ENCODE data around the gene NXPE3. TPM values are rescaled to one million over a fixed set of nuclear protein-coding genes. Genes with fewer than 3 reads are reported as not detected.
A peak's percentile ranks its signal among the peaks of the same experiment; 100 is the strongest.

The NXPE3 gene
- total RNA-seq, 1 donor from 2014 or later = 12.7 TPM

DNA sequence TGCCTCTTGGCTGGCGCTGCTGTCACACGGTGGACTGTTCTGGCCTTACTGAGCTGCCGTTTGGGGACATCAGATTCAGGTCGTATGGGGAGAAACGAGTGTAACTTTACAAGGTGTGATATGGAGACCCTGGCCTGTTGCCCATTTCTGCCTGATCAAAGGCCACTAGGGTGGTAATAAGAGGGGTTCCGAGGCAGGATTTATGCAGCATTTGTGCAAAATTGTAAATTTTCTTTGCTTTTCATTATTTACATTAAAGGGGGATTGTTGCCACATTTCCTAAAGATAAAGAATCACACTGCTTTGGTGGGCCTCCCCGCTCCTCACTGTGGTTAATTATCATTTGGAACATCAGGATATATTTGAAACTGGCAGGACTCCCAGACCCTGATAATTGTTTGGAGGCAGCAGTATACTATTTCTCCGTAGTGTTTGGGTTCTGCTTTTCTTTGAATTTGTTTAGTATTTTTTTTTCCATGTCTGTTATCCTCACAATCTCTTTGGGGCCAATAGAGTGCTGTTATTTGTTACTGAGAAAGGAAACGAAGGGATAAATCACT lies 891 bp downstream of the NXPE3 start:
- Mint-ChIP-seq H3K36me3 (peaks cover 7% of the 10 kb centered on the region), H3K9me3 (no peaks in the 10 kb centered on the region), H3K27ac (peak overlapping the region; percentile 58), H3K4me3 (peak overlapping the region; percentile 81), H3K27me3 (ENCODE audit: low read depth) (no peaks in the 10 kb centered on the region), H3K4me1 (peaks cover 23% of the 10 kb centered on the region)
- TF ChIP-seq, protein P1, sequence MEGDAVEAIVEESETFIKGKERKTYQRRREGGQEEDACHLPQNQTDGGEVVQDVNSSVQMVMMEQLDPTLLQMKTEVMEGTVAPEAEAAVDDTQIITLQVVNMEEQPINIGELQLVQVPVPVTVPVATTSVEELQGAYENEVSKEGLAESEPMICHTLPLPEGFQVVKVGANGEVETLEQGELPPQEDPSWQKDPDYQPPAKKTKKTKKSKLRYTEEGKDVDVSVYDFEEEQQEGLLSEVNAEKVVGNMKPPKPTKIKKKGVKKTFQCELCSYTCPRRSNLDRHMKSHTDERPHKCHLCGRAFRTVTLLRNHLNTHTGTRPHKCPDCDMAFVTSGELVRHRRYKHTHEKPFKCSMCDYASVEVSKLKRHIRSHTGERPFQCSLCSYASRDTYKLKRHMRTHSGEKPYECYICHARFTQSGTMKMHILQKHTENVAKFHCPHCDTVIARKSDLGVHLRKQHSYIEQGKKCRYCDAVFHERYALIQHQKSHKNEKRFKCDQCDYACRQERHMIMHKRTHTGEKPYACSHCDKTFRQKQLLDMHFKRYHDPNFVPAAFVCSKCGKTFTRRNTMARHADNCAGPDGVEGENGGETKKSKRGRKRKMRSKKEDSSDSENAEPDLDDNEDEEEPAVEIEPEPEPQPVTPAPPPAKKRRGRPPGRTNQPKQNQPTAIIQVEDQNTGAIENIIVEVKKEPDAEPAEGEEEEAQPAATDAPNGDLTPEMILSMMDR (IDR thresholded peaks at IDR 0.05; ENCODE audit: unreplicated experiment) = no peak
- DNase-seq (ENCODE audit: low spot score in 2 of 2, unreplicated experiment in 2 of 2) = no peak

DNA sequence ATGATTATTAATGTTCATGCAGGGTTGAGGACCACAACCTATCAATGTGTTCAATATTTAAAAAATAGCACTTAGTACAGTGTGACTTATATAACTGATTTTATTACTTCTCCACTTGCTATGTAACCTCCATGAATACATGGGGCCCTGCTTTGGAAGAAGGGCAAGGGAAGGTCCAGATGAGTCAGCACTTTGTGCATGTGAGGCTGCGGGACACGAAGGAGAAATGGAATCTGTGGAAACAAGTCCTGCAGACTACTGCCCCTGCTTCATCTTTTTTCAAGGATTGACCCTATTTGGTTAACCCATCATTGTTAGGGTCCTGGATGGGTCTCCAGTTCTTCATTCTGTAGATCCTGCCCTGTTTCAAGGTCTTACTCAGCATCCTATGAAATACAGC lies 1.6 kb downstream of the NXPE3 start:
- TF ChIP-seq, protein P1 (IDR thresholded peaks at IDR 0.05; ENCODE audit: unreplicated experiment) = no peak
- peaks cover 12% of the 10 kb centered on the region for H3K36me3 Mint-ChIP-seq
- no peak for DNase-seq (ENCODE audit: low spot score in 2 of 2, unreplicated experiment in 2 of 2)
- H3K9me3 Mint-ChIP-seq = no peaks in the 10 kb centered on the region
- no peak overlapping the region for H3K27ac Mint-ChIP-seq
- peaks cover 23% of the 10 kb centered on the region for H3K4me1 Mint-ChIP-seq
- peak overlapping the region; percentile 81 for H3K4me3 Mint-ChIP-seq
- no peaks in the 10 kb centered on the region for H3K27me3 Mint-ChIP-seq (ENCODE audit: low read depth)

DNA sequence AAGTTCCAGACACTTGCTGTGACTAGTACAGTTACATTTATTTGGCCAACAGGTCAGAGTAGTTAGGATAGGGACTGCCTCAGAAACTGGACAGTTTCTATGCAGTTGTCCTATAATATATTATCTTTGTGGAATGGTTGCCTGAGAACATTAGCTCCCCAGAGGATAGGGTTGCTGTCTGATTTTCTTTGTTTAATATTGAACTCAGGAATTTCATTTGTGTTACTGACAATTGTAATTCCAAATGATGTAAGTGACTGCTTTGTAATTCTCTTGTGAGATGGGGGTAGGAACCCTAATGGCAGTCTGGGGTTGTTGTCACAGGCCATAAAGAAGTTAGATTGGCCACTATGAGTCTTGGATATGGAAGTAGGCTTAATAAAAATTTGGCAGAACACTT lies 2.2 kb downstream of the NXPE3 start:
- no peak for DNase-seq (ENCODE audit: low spot score in 2 of 2, unreplicated experiment in 2 of 2)
- H3K9me3 Mint-ChIP-seq = no peaks in the 10 kb centered on the region
- no peaks in the 10 kb centered on the region for H3K27me3 Mint-ChIP-seq (ENCODE audit: low read depth)
- TF ChIP-seq, protein P1 (IDR thresholded peaks at IDR 0.05; ENCODE audit: unreplicated experiment) = no peak
- peaks cover 23% of the 10 kb centered on the region for H3K4me1 Mint-ChIP-seq
- H3K4me3 Mint-ChIP-seq = no peak overlapping the region
- H3K27ac Mint-ChIP-seq = no peak overlapping the region
- H3K36me3 Mint-ChIP-seq = peaks cover 15% of the 10 kb centered on the region

DNA sequence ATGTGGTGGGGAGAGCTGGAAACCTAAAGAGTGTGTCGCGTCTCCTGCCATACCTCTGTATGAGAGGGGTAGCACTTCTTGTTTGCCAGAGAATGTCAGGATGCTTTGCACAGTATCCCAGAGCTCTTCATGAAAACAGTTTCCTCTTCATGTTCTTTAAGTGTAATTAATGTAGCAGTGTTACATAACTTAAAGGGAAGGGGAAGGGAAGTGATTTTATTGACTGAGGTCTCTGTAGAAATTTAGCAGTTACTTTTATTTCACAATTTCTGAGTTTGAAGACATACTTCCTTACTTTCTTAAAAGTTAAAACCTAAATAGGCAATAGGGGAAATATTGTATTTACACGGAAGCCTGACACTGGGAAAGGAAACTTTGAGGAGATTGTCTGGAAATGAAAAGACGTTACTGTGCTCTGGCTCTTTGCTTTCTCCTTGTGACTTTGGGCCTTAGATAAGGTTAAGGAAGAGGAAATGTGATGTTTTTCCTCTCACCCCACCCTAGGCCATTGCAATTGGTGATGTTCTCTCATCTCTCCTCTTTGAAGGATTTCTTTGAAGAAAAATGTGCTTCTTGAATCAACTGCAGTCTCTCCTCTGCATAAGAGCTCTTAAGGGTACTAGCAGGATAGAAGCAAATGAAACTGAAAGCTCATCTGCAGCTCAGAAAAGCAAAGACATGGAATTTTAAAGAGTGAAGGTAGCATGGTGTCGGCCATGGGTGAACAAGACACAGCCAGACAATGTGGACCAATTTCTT lies 6.0 kb downstream of the NXPE3 start:
- no peak for DNase-seq (ENCODE audit: low spot score in 2 of 2, unreplicated experiment in 2 of 2)
- Mint-ChIP-seq H3K27ac (no peak overlapping the region), H3K4me1 (peaks cover 11% of the 10 kb centered on the region), H3K36me3 (peaks cover 43% of the 10 kb centered on the region), H3K4me3 (no peak overlapping the region), H3K27me3 (ENCODE audit: low read depth) (no peaks in the 10 kb centered on the region), H3K9me3 (peaks cover 8% of the 10 kb centered on the region)
- TF ChIP-seq, protein P1 (IDR thresholded peaks at IDR 0.05; ENCODE audit: unreplicated experiment) = no peak

DNA sequence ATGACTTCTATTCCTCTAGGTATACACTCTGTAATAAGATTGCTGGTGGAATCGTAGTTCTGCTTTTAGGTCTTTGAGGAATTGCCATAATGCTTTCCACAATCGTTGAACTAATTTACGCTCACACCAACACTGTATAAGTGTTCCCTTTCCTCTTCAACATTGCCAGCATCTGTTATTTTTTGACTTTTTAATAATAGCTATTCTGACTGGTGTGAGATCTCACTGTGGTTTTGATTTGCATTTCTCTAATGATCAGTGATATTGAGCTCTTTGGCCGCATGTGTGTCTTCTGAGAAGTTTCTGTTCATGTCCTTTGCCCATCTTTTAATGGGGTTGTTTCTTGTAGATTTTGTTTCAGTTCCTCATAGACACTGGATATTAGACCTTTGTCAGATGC lies 12.8 kb downstream of the NXPE3 start:
- no peaks in the 10 kb centered on the region for H3K4me1 Mint-ChIP-seq
- no peak overlapping the region for H3K27ac Mint-ChIP-seq
- no peaks in the 10 kb centered on the region for H3K27me3 Mint-ChIP-seq (ENCODE audit: low read depth)
- TF ChIP-seq, protein P1 (IDR thresholded peaks at IDR 0.05; ENCODE audit: unreplicated experiment) = no peak
- no peak for DNase-seq (ENCODE audit: low spot score in 2 of 2, unreplicated experiment in 2 of 2)
- peaks cover 75% of the 10 kb centered on the region for H3K36me3 Mint-ChIP-seq
- peaks cover 35% of the 10 kb centered on the region for H3K9me3 Mint-ChIP-seq
- no peak overlapping the region for H3K4me3 Mint-ChIP-seq

Measured in mesothelial cell of epicardium (in vitro differentiated cells).